Tibial artery (tissue), 4 donors: ENCODE results near the gene PEX10.

Experiments used
- DNase-seq, 2 donors: peaks; one replicate each; pipeline ENCODE4 v3.0.0-alpha.2; 2019
- H3K27ac ChIP-seq, 2 donors: fragments of 200-600 bp; sonication (generic) in 1 of 2; 1 replicate in 1 of 2; 2 replicates in 1 of 2; pipeline ENCODE4 v1.5.1; 2018 to 2019; ENCODE audit warnings: mild to moderate bottlenecking in 1 of 2
- H3K27me3 ChIP-seq, 2 donors: fragments of 200-600 bp; sonication (generic) in 1 of 2; one replicate each; pipeline versions ENCODE4 v1.5.1 to v1.6.0; 2016 to 2019
- H3K36me3 ChIP-seq, 3 donors: fragments of 200-600 bp; sonication (generic) in 2 of 3; one replicate each; pipeline ENCODE4 v1.5.1; 2016 to 2019; ENCODE audit warnings: mild to moderate bottlenecking in 2 of 3
- H3K4me1 ChIP-seq, 4 donors: fragments of 200-600 bp; sonication (generic) in 2 of 4; 1 replicate in 3 of 4; 2 replicates in 1 of 4; pipeline ENCODE4 v1.5.1; 2016 to 2019
- H3K4me3 ChIP-seq, 2 donors: fragments of 200-600 bp; sonication (generic) in 1 of 2; 1 replicate in 1 of 2; 2 replicates in 1 of 2; pipeline ENCODE4 v1.5.1; 2018 to 2019; ENCODE audit warnings: mild to moderate bottlenecking in 2 of 2
- H3K9me3 ChIP-seq, 3 donors: fragments of 200-600 bp; sonication (generic) in 1 of 3; one replicate each; pipeline ENCODE4 v1.5.1; 2016 to 2019
- intact Hi-C: fragments of 100-400 bp; cut with DNase I; formaldehyde crosslinking; loops from one replicate; pipeline ENCODE4 v1.15.0; 2023; ENCODE audit warnings: low total_unique reads
- TF ChIP-seq, protein P1 (sequence below), 2 experiments: fragments of 200-600 bp in 1 of 2; fragments of 450-650 bp in 1 of 2; IDR thresholded peaks; one replicate each; pipeline ENCODE4 v1.5.1; 2017 to 2019; ENCODE audit warnings: antibody characterized with exemption in 2 of 2, mild to moderate bottlenecking in 1 of 2, moderate library complexity in 1 of 2

The PEX10 gene

DNA sequence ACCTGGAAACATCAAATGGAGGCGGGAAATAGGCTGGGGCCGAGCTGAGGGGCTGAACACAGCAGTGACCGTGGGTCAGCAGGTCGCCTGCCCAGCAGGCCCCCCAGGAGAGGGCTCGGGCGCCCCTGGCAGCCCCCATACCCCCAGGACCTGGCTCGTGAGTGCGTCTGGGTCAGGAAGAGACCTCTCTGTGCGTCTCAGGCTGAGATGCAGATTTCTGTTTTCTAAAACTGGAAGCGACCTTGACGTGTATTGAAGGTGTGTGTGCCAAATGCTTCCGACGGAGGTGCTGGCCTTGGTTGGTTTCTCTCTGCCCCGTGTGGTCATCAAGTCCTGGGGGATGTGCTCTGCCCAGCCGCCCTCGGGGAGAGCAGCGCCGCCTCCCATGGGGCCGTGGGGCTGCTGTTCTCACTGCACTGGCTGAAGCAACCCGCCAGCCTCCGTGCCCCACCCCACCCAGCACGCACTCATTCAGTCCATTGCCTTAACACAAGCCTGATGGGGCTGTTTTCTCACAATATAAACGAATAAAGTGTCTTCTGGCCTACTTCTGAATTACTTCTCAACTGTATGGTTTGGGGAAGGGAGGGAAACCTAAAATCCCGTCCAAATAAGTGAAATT, 7.4 kb downstream of the PEX10 start:
- Histone ChIP-seq H3K4me3 (no peak overlapping the region), H3K27me3 (no peaks in the 10 kb centered on the region), H3K36me3 (peaks cover 52 to 100% (median 87%) of the 10 kb centered on the region in 3 donors), H3K4me1 (no peaks in the 10 kb centered on the region), H3K9me3 (no peaks in the 10 kb centered on the region), H3K27ac (no peak overlapping the region)
- DNase-seq = no peak
- TF ChIP-seq, protein P1, sequence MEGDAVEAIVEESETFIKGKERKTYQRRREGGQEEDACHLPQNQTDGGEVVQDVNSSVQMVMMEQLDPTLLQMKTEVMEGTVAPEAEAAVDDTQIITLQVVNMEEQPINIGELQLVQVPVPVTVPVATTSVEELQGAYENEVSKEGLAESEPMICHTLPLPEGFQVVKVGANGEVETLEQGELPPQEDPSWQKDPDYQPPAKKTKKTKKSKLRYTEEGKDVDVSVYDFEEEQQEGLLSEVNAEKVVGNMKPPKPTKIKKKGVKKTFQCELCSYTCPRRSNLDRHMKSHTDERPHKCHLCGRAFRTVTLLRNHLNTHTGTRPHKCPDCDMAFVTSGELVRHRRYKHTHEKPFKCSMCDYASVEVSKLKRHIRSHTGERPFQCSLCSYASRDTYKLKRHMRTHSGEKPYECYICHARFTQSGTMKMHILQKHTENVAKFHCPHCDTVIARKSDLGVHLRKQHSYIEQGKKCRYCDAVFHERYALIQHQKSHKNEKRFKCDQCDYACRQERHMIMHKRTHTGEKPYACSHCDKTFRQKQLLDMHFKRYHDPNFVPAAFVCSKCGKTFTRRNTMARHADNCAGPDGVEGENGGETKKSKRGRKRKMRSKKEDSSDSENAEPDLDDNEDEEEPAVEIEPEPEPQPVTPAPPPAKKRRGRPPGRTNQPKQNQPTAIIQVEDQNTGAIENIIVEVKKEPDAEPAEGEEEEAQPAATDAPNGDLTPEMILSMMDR (IDR thresholded peaks at IDR 0.05) = no peak
- intact Hi-C loops = no loop called here

DNA sequence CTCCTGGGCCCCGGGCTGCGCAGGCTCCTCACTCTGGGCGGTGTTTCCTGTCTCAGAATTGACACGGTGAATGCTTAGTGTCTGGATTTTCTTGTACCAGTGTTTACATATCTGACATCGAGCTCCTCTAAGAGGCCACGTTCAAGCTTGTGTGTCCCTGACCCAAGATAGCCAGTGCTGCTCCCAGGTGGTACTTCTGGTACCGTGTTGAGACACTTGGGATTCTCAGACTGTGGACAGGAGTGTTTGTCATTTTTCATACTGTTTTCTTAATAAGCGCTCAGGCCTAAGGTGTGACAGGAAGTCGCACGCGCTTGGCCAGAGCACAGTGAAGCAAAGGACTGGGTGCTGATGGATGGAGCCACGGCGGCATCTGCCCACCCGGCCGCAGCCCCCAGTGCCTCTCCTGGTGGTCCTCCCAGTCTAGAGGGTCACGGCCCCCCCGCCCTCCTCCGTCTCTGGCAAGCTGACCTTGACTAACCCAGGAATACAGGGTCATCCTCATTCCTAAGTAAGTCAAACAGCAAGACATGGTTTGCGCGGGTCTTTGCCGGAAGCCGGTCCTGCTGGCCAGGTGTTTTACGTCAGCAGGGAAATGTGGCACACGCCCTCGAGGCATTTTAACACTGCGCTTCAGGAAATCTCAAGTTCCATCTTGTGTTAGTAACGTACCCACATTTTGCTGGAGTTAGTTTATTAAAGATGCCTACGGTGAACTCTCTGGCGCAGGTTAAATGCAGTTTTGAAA, 8.0 kb downstream of the PEX10 start:
- H3K36me3 ChIP-seq = peaks cover 59 to 100% (median 92%) of the 10 kb centered on the region in 3 donors
- no peak overlapping the region for H3K27ac ChIP-seq
- no peaks in the 10 kb centered on the region for H3K9me3 ChIP-seq
- no peak for DNase-seq
- intact Hi-C loops = no loop called here
- TF ChIP-seq, protein P1 (IDR thresholded peaks at IDR 0.05) = no peak
- H3K4me3 ChIP-seq = no peak overlapping the region
- no peaks in the 10 kb centered on the region for H3K27me3 ChIP-seq
- H3K4me1 ChIP-seq = no peaks in the 10 kb centered on the region

DNA sequence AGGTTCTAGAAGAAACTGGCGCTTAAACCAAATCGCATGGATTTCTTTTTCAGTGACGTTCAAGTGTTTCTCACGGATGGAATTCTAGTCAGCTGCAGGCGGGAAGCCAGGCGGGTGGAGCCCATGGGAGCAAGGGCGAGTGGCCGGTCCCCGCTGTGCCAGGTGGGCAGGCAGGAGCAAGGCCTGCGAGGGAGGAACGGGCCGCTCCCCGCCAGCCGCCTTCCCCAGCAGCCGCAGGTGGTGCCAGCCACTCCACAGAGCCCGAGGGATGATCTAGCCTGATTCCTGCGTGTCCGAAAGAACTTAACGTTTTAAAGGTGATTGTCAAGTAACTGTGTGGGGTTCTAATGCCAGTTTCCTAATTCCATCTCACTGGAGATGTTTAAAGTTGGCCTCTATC, 9.1 kb downstream of the PEX10 start:
- intact Hi-C loops = no loop called here
- H3K27me3 ChIP-seq = no peaks in the 10 kb centered on the region
- no peaks in the 10 kb centered on the region for H3K9me3 ChIP-seq
- H3K36me3 ChIP-seq = peaks cover 61 to 100% (median 96%) of the 10 kb centered on the region in 3 donors
- no peaks in the 10 kb centered on the region for H3K4me1 ChIP-seq
- DNase-seq = no peak
- TF ChIP-seq, protein P1 (IDR thresholded peaks at IDR 0.05) = no peak
- no peak overlapping the region for H3K27ac ChIP-seq
- H3K4me3 ChIP-seq = no peak overlapping the region

DNA sequence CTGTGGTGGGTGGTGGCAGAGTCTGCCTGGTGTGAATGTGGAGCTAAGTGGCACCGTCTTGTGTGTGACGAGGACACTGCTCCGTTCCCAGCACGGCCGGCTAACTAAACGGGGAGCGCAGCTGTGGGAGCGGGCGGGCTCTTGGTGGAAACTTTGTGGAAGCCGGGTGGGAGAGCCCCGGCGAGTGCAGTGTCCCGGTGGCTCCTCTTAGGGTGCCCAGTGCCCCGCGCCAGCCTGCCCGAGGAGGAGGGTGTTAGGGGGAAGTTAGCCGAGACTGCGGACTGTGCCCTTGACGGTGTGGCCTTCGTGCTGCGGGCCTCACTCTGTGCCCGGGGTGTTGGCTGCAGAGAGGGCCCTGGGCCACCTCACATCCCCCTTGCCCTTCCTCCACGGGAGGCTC, 9.9 kb downstream of the PEX10 start:
- intact Hi-C loops = no loop called here
- DNase-seq = no peak
- no peaks in the 10 kb centered on the region for H3K9me3 ChIP-seq
- H3K27me3 ChIP-seq = no peaks in the 10 kb centered on the region
- no peak overlapping the region for H3K4me3 ChIP-seq
- peaks cover 68 to 100% (median 97%) of the 10 kb centered on the region in 3 donors for H3K36me3 ChIP-seq
- no peak overlapping the region for H3K27ac ChIP-seq
- no peaks in the 10 kb centered on the region for H3K4me1 ChIP-seq
- TF ChIP-seq, protein P1 (IDR thresholded peaks at IDR 0.05) = no peak

DNA sequence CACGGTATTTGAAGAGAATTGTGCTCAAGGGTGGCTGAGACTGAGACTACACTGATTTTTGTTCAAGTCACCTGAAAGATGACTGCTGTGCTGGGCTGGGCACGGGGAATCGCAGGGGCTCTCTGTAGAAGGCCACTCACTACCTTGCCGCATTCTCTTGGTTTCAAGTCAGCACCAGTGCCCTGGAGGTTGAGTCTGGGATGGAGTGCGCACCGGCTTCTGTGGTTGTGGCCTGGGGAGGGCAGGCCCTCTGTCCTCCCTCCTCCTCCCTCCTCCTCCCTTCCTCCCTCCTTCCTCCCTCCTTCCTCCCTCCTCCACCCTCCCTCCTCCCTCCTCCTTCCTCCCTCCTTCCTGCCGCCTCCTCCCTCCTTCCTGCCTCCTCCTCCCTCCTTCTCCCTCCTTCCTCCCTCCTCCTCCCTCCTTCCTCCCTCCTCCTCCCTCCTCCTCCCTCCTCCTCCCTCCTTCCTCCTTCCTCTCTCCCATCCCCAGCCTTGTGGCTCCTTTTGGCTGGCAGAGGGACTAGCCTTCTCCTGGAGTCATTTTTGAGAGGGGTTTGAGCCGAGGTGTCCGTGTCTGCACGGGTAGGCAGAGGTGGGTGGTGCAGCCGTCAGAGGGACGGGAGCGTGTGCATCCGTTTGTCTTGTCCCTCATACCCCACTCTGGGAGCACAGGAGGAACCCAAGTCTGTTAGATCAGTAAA, 11.3 kb downstream of the PEX10 start:
- intact Hi-C loops = no loop called here
- Histone ChIP-seq H3K36me3 (peaks cover 81 to 100% (median 97%) of the 10 kb centered on the region in 3 donors), H3K27me3 (no peaks in the 10 kb centered on the region), H3K4me1 (no peaks in the 10 kb centered on the region), H3K4me3 (no peak overlapping the region), H3K27ac (no peak overlapping the region), H3K9me3 (no peaks in the 10 kb centered on the region)
- TF ChIP-seq, protein P1 (IDR thresholded peaks at IDR 0.05) = no peak
- no peak for DNase-seq
